Uterus (tissue), 4 donors: Measurements from ENCODE around the gene PAWR. TPM values are rescaled to one million over a fixed set of nuclear protein-coding genes. Genes with fewer than 3 reads are reported as not detected.

Source experiments
- DNase-seq, 2 donors: peaks; one replicate each; pipeline ENCODE4 v3.0.0-alpha.2; 2019 to 2020
- H3K27ac ChIP-seq, 2 donors: fragments of 200-600 bp; sonication (generic); 1 replicate in 1 of 2; 2 replicates in 1 of 2; pipeline ENCODE4 v1.5.1; 2016 to 2018
- H3K27me3 ChIP-seq, 2 donors: fragments of 200-600 bp; sonication (generic); one replicate each; pipeline ENCODE4 v1.5.1; 2018 to 2019; ENCODE audit warnings: control low read depth in 1 of 2
- H3K36me3 ChIP-seq, 2 donors: fragments of 200-600 bp; sonication (generic); one replicate each; pipeline ENCODE4 v1.5.1; 2019; ENCODE audit warnings: control low read depth in 1 of 2
- H3K4me1 ChIP-seq, 2 donors: fragments of 200-600 bp; sonication (generic); one replicate each; pipeline ENCODE4 v1.5.1; 2018 to 2019; ENCODE audit warnings: control low read depth in 1 of 2
- H3K4me3 ChIP-seq, 2 donors: fragments of 200-600 bp; sonication (generic); 1 replicate in 1 of 2; 2 replicates in 1 of 2; pipeline ENCODE4 v1.5.1; 2018 to 2019; ENCODE audit warnings: mild to moderate bottlenecking in 1 of 2
- H3K9me3 ChIP-seq, 2 donors: fragments of 200-600 bp; sonication (generic); one replicate each; pipeline ENCODE4 v1.5.1; 2019; ENCODE audit warnings: control low read depth in 1 of 2
- POLR2A ChIP-seq, 2 donors: fragments of 450-650 bp; IDR thresholded peaks; one replicate each; pipeline ENCODE4 v1.6.1; 2016; ENCODE audit warnings: antibody characterized with exemption in 2 of 2, mild to moderate bottlenecking in 1 of 2, moderate library complexity in 1 of 2
- intact Hi-C: fragments of 100-400 bp; cut with DNase I; formaldehyde crosslinking; loops from one replicate; pipeline ENCODE4 v1.15.1; 2023; ENCODE audit warnings: low total_unique reads
- total RNA-seq, 4 donors: library from RNA; depleted of rRNA in 3 of 4; stranded (reverse); fragments of >200 nt in 3 of 4; gene quantifications; one replicate each; pipeline versions ENCODE4 v1.1.0 to v1.2.4, GENCODE V29; 2014 to 2023
- TF ChIP-seq, protein P1 (sequence below), 4 experiments: fragments of 200-600 bp in 2 of 4; fragments of 450-650 bp in 2 of 4; sonication (generic) in 2 of 4; IDR thresholded peaks; one replicate each; pipeline ENCODE4 v1.5.1; 2016 to 2019; ENCODE audit warnings: antibody characterized with exemption in 4 of 4, mild to moderate bottlenecking in 2 of 4, moderate library complexity in 1 of 4
- donor health status: DM: yes; HTN: yes; CAD: no.

The PAWR gene
- total RNA-seq, 4 donors from 2014 or later, result 54.1 to 144 (median 73.1) TPM

DNA sequence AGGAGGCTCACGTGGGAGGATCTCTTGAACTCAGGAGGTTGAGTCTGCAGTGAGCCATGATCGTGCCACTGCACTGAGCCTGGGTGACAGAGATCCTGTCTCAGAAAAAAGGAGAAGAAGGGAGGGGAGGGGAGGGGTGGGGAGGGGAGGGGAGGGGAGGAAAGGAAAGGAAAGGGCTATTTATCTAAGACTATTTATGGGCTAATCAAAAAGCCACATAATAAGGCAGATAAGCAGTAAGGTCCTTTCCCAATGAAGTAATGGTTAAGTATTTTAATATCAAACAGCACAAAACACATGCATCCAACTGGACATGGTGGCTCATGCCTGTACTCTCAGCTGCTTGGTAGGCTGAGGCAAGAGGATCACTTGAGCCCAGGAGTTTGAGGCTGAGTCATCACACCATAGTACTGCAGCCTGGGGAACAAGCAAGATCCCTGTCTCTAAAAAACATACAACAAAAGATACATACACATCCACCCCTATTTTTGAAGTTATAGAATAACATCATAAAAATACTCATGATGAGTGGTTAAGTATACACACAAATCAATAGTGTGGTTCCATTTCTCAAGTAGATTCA lies 9.7 kb downstream of the PAWR start:
- Histone ChIP-seq H3K9me3 (no peaks in the 10 kb centered on the region), H3K27me3 (no peaks in the 10 kb centered on the region), H3K4me1 (peaks cover 0 to 7% of the 10 kb centered on the region in 2 donors), H3K4me3 (no peak overlapping the region), H3K36me3 (no peaks in the 10 kb centered on the region), H3K27ac (no peak overlapping the region)
- TF ChIP-seq, protein P1, sequence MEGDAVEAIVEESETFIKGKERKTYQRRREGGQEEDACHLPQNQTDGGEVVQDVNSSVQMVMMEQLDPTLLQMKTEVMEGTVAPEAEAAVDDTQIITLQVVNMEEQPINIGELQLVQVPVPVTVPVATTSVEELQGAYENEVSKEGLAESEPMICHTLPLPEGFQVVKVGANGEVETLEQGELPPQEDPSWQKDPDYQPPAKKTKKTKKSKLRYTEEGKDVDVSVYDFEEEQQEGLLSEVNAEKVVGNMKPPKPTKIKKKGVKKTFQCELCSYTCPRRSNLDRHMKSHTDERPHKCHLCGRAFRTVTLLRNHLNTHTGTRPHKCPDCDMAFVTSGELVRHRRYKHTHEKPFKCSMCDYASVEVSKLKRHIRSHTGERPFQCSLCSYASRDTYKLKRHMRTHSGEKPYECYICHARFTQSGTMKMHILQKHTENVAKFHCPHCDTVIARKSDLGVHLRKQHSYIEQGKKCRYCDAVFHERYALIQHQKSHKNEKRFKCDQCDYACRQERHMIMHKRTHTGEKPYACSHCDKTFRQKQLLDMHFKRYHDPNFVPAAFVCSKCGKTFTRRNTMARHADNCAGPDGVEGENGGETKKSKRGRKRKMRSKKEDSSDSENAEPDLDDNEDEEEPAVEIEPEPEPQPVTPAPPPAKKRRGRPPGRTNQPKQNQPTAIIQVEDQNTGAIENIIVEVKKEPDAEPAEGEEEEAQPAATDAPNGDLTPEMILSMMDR (IDR thresholded peaks at IDR 0.05), result no peak
- TF ChIP-seq POLR2A (IDR thresholded peaks at IDR 0.05), result no peak
- no peak for DNase-seq
- intact Hi-C loops, result no loop called here

DNA sequence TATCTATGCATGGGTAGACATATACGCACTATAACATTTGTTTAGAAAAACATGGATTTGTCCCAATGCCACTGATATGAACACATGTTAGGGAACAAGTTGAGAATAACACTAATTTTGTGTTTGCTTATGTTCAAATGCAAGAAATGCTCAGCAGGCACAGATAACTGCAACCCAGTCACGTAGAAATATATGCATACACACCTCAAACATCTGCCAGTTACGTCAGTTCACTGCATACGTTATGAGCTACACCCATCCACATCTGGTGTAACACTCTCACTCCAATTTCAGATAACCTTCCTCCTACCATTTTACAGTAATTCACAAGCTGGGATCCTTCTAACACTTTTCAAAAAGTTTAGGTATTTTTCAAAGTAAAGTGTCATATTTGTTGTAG lies 10.7 kb downstream of the PAWR start:
- Histone ChIP-seq H3K27me3 (no peaks in the 10 kb centered on the region), H3K4me3 (no peak overlapping the region), H3K27ac (no peak overlapping the region), H3K36me3 (no peaks in the 10 kb centered on the region), H3K9me3 (no peaks in the 10 kb centered on the region), H3K4me1 (peaks cover 0 to 4% of the 10 kb centered on the region in 2 donors)
- no peak for TF ChIP-seq POLR2A (IDR thresholded peaks at IDR 0.05)
- TF ChIP-seq, protein P1 (IDR thresholded peaks at IDR 0.05), result no peak
- intact Hi-C loops, result no loop called here
- no peak for DNase-seq

DNA sequence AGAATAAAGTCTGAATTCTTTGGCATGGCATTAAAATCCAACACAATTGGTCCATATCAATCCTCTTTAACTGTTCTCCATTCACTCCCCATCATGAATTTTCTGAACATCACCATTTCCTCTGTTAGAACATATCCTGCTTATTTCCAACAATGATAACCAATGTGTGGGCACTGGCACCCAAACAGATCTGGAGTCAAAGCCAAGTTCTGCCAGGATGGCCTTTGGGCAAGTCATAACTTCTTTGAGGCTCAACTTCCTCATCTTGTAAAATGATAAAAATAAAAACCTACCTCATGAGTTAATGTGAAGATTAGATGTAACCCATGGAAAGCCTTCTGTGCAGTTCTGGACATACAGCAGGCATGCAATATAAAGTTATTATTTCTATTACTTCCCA lies 12.5 kb downstream of the PAWR start:
- intact Hi-C loops, result no loop called here

DNA sequence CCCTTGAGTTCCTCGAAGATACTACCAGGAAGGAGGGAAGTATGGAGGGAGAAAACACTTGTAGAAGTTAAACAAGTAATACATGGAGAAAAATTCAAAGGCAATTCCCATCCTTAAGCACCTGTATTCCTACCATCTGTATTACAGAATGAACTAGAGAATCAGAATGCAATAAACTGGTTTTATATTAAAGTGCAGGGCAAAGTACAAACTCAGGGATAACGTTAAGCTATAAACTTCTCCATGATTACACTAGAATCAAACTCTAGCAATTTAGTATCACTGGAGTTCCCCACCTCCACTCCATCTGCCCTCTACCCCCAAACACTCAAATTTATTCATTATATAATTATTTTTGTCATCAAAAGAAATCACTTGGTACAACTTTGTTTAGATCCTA lies 13.1 kb downstream of the PAWR start:
- TF ChIP-seq, protein P1 (IDR thresholded peaks at IDR 0.05), result no peak
- no peak for TF ChIP-seq POLR2A (IDR thresholded peaks at IDR 0.05)
- peaks cover 0 to under 1% of the 10 kb centered on the region in 2 donors for H3K9me3 ChIP-seq
- intact Hi-C loops, result no loop called here

More for the DNA sequence above, 12.5 kb downstream of the PAWR start:
- H3K36me3 ChIP-seq, result no peaks in the 10 kb centered on the region
- no peak overlapping the region for H3K4me3 ChIP-seq
- TF ChIP-seq POLR2A (IDR thresholded peaks at IDR 0.05), result no peak
- TF ChIP-seq, protein P1 (IDR thresholded peaks at IDR 0.05), result no peak
- peaks cover 0 to 4% of the 10 kb centered on the region in 2 donors for H3K4me1 ChIP-seq
- no peaks in the 10 kb centered on the region for H3K27me3 ChIP-seq
- H3K9me3 ChIP-seq, result no peaks in the 10 kb centered on the region
- no peak overlapping the region for H3K27ac ChIP-seq
- no peak for DNase-seq

DNA sequence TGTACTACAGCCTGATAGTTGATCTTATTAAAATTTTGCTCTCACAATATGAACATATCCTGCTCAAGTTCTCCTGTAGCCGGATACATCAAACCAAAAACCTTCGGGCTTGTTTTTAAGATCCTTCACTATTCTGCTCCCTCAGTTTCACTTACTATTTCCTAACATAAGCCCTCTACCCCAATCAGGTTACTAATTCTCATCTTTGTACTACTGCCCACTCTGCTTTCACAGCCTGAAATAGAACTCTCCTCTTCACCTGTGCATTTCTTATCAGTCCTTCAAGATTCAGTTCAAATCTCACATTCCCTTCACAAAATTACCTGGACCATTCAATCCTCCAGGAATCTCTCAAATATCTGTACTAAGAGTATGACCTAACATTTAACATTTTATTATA lies 14.2 kb downstream of the PAWR start:
- intact Hi-C loops, result no loop called here

More for the DNA sequence above, 13.1 kb downstream of the PAWR start:
- H3K4me1 ChIP-seq, result peaks cover 0 to 4% of the 10 kb centered on the region in 2 donors
- no peak overlapping the region for H3K4me3 ChIP-seq
- DNase-seq, result no peak
- no peaks in the 10 kb centered on the region for H3K36me3 ChIP-seq
- no peaks in the 10 kb centered on the region for H3K27me3 ChIP-seq
- no peak overlapping the region for H3K27ac ChIP-seq

More for the DNA sequence above, 14.2 kb downstream of the PAWR start:
- DNase-seq, result no peak
- Histone ChIP-seq H3K27ac (no peak overlapping the region), H3K36me3 (no peaks in the 10 kb centered on the region), H3K4me1 (peaks cover 0 to 4% of the 10 kb centered on the region in 2 donors), H3K9me3 (peaks cover 0 to 6% of the 10 kb centered on the region in 2 donors), H3K27me3 (no peaks in the 10 kb centered on the region), H3K4me3 (no peak overlapping the region)
- TF ChIP-seq, protein P1 (IDR thresholded peaks at IDR 0.05), result no peak
- no peak for TF ChIP-seq POLR2A (IDR thresholded peaks at IDR 0.05)
